NCI-H146 treated with DMSO at 0.1 percent for 48 hours (cell line): ENCODE measurements around the gene ZNF629.

Source experiments
- DNase-seq: peaks from one replicate; lab custom pipeline; 2025; ENCODE audit not compliant: unreplicated experiment; lab: John Stamatoyannopoulos, UW

Gene ZNF629

GRCh38 chr16:30786115-30786935 is 680 bp downstream of the ZNF629 start:
- DNase-seq, result no peak

GRCh38 chr16:30785126-30786106 is 1.6 kb downstream of the ZNF629 start:
- DNase-seq, result no peak

GRCh38 chr16:30784215-30784614 is 2.8 kb downstream of the ZNF629 start:
- no peak for DNase-seq

GRCh38 chr16:30783280-30784109 is 3.5 kb downstream of the ZNF629 start:
- no peak for DNase-seq

GRCh38 chr16:30782486-30783279 is 4.3 kb downstream of the ZNF629 start:
- no peak for DNase-seq

- no peak for DNase-seq
Observed at GRCh38 chr16:30780549-30780948, 6.5 kb downstream of the ZNF629 start.

- no peak for DNase-seq
Observed at GRCh38 chr16:30780021-30780420, 7.0 kb downstream of the ZNF629 start.

- no peak for DNase-seq
Observed at GRCh38 chr16:30779596-30779995, 7.4 kb downstream of the ZNF629 start.

- no peak for DNase-seq
Observed at GRCh38 chr16:30778549-30779244, 8.3 kb downstream of the ZNF629 start.

GRCh38 chr16:30777591-30778297 is 9.3 kb downstream of the ZNF629 start:
- no peak for DNase-seq

- peak; percentile 84 for DNase-seq
Observed at GRCh38 chr16:30775392-30776188, 11.4 kb downstream of the ZNF629 start.

GRCh38 chr16:30775131-30775391 is 11.9 kb downstream of the ZNF629 start:
- no peak for DNase-seq

GRCh38 chr16:30774367-30775130 is 12.5 kb downstream of the ZNF629 start:
- DNase-seq, result no peak

- DNase-seq, result no peak
Observed at GRCh38 chr16:30773826-30774225, 13.2 kb downstream of the ZNF629 start.

GRCh38 chr16:30771726-30772125 is 15.3 kb downstream of the ZNF629 start:
- no peak for DNase-seq

GRCh38 chr16:30769379-30770089 is 17.5 kb downstream of the ZNF629 start:
- DNase-seq, result no peak

- DNase-seq, result no peak
Observed at GRCh38 chr16:30768583-30769181, 18.3 kb downstream of the ZNF629 start.
